SK-MEL-5 (cell line): ENCODE measurements around the gene C2. TPM values are rescaled to one million over a fixed set of nuclear protein-coding genes. Genes with fewer than 3 reads are reported as not detected.

Experiments used
- DNase-seq: peaks from one replicate; pipeline ENCODE4 v3.0.0-alpha.2; 2016; ENCODE audit warnings: low read depth, low spot score
- in situ Hi-C: cut with HindIII; loops from 2 replicates; pipeline ENCODE4 v1.10.0; 2016; ENCODE audit warnings: low sequenced_read_pairs, high pct_unique_total_duplicates, low pct_unique_long_range_greater_than_20kb
- polyA plus RNA-seq, 2 experiments: library from polyadenylated mRNA; depleted of rRNA; stranded (reverse); fragments of >200 nt; gene quantifications; 2 replicates each; pipeline ENCODE4 v1.2.3, GENCODE V29; 2015
- total RNA-seq: library from RNA; depleted of rRNA; stranded (reverse); fragments of >200 nt; shearing (Covaris generic); gene quantifications from 2 replicates; pipeline ENCODE4 v1.2.3, GENCODE V29; 2014; rRNA removed

C2 gene
- 9.4 and 10.1 TPM in 2 replicates for total RNA-seq
- 20.0 and 28.2 TPM in 2 replicates for polyA plus RNA-seq (2015; cell fraction: cytosol; rRNA removed)
- polyA plus RNA-seq (2015; cell fraction: nucleus; rRNA removed) = 5.5 and 10.1 TPM in 2 replicates

DNA sequence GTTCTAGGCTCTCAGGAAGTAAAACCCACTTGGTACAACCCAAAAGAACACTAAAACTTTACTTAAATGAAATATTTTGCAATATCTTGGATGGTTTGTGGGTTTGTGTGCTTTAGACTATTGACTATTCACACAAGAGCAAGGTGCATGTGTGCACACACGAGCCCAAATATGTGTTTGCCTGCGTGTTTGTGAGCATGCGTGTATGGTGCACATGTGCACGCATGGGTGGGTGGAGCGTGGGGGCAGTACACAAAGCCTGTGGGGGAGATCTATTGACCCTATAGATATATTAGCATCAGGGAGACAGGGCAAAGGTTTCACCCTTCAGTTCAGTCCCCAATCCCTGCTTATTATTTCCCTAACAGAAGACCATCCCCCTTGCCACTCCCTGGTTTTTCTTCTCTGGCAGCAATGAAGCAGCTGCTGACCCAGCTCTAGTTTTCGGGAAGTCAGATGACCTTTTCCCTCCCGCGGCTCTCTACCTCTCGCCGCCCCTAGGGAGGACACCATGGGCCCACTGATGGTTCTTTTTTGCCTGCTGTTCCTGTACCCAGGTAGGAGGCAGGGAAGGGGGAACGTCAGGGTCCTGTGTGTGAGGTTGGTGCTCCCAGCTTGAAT, at the start of gene C2:
Gene C2, plus strand, starts transcription at position 476 of the 621 bp plus-strand sequence. Its CDS starts 36 bp downstream, at position 512.
- peak; percentile 24 for DNase-seq
- in situ Hi-C loops = no loop called here

DNA sequence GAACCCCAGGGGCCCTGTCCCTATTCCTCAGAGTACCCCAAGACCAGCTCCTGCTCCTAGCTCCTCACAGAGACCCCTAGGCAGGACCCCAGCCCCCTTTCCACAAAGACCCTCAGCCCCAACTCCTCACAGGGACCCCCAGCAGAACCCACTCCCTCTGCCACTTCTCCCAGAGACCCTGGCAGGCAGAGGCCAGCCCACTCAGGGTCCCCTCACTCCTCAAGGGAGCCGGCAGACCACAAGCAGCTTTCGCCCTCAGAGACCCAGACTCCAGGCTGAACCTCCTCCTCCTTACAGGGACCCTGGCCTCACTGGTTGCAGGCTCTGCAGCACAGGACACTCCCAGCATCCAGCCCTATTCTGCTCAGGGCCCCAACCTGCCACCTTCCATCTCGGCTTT, 49.3 kb upstream of the C2 start:
- no peak for DNase-seq
- in situ Hi-C loops = no loop called here

DNA sequence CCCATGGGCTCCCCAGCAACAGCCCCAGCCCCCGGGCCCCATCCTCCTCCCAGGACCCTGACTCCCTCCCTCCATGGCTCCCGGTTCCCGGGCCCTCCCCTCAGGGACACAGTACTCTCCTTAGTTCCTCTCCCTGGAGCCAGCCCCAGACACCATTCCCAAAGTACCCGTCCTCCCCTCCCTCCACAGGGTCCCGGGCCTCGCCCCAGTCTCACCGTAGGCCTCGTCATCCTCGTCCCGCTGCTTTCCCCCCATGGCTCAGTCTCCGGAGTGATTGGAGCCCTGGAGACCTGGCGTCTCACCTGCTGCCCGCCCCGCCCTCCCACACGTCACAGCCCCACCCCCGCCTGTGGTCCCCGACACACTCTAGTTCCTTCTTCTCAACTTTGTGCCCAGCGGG, 48.8 kb upstream of the C2 start, which contains the start of gene SLC44A4:
Gene SLC44A4, minus strand, starts transcription at position 272 of the 400 bp plus-strand sequence. Its CDS starts 17 bp downstream, at position 255.
- in situ Hi-C loops = no loop called here
- DNase-seq = no peak

DNA sequence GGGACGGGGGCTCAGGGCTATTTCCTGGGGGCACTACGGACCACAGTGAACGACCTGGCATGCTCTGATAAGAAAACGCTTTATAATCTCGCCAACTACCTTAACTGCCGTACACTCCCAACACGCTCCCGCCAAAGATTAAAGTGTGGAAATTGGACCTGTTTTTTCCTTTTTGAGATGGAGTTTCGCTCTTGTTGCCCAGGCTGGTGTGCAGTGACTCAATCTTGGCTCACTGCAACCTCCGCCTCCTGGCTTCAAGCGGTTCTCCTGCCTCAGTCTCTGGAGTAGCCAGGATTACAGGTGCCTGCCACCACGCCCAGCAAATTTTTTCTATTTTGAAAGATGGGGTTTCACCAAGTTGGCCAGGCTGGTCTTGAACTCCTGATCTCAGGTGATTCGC, 48.4 kb upstream of the C2 start:
- in situ Hi-C loops = no loop called here
- DNase-seq = no peak

DNA sequence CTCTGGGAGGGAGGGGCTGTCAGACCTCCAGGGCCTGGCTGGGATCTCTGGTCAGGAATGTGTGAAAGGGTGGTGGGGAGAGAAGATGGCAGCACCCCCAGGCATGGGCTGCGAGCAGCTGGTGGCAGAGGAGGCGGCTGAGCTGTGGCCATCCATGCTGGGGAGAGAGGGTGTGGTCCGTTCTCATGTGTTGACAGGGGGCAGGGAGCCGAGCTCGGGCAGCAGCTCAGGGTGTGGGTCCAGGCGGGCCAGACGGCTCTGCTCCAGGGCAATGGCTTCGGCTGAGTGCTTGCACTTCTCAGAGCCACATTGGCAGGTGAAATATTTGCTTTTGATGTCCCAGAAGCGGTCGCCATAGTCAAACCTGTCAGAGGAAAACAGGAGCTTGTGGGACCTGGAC, 47.6 kb upstream of the C2 start:
- in situ Hi-C loops = no loop called here

DNA sequence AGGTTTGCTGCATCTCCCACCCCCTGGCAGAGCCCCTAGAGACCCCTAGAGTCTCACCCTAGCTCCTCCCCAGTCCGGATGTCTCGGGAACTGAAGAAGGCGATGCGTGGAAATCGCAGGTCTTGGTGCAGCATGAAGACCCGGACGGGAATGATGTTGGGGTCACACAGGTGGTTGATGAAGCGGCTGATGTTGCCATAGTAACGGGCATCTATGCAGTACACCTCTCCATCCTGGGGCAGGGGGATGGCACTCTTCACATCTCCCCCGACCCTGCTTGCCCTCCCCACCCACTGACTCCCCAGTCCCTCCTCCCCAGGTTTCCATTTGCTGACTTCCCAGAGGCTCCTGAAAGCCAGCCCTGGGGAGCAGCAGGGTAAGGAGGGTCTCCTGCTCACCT, 46.9 kb upstream of the C2 start:
- in situ Hi-C loops = no loop called here
- no peak for DNase-seq

More for the DNA sequence above, 47.6 kb upstream of the C2 start:
- no peak for DNase-seq

DNA sequence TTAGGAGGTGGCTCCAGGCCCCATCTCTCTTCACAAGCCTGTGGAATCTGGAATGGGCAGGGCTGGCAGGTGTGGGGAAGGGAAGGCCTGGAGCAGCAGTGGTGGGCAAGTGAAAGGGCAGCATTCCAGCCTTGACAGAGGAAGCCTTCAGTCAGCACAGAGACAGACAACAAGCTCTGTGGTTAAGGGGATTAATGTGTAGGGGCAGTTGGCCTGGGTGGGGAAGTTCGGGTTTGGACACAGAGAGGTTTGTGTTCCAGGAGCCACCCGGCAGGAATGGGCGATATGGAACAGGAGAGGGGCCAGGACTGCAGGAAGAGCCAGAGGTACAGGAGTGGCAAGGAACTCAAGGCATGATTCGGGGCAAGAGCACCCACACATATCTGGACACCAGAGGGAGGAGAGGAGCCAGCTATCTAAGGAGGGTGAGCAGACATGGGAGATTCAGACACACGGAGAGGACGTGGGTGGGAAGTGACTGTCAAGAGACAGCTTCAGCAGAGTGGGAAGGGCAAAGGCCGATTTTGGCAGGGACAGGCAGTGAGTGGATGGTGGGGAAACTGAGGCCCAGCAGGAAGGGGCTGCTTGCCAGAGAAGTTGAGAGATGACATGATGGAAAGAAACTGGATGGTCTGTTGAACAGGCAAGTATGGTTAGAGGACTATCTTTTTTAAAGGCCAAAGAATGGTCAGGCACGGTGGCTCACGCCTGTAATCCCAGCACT, 46.2 kb upstream of the C2 start:
- DNase-seq = no peak
- in situ Hi-C loops = no loop called here

DNA sequence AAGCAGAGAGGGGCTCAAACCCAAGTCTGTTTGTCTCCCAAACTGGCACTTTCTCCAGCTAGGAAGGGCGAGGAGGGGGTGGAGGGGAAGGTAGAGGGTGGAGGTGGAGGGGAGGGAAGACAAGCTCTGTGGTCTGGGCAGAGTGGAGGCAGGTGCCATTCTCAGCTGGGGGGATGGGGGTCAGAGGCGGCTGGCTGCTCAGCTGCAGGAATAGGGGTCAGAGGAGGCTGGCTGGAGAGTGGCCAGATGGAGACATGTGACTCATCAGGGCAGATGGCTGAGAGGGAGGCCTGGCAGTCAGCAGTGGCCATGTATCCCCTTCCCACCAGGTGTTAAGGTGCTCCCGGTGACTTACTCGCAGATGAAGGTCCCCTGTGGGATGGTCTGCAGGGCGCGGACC, 45.2 kb upstream of the C2 start:
- in situ Hi-C loops = no loop called here
- DNase-seq = no peak

DNA sequence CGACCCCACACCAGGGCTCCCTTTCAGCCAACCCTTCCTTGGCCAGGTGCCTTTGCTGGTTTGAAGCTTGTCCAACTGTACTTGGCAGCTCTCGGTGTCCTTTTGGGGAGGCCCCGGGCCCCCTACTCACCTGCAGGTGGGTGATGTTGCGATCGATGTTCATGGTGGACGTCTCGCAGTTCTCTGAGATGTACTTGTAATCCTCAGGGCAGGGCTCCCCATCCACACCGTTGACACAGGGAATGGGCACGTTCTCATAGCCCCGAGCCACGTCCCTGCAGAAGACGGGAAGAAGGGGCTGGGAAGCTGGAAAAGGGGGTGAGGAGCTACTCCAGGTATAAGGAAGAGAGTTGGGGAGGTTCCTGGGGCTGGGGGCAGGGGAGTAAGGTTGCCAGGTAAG, 43.8 kb upstream of the C2 start:
- in situ Hi-C loops = no loop called here

DNA sequence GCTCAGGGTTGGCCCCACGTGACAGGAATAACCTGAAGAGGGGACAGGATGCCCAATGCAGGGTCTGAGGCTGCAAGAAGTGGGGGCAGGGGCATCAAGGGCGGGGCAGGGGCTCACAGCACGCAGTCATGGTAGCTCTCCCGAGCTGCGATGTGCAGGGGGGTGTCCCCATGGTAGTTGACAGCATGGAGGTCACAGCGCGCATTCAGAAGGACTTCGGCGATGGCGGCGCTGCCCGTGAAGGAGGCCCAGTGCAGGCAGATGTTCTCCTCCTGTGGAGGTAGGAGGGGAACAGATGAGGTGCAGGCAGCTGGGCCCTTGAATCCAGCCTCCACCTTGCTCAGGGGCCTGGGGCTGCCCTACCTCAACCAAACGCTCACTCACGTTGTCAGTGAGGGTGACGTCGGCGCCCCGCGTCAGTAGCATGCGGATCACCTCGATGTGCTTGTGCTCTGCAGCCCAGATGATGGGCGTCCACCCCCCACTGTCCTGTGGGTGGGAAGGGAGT, 42.9 kb upstream of the C2 start:
- DNase-seq = no peak
- in situ Hi-C loops = no loop called here

More for the DNA sequence above, 43.8 kb upstream of the C2 start:
- no peak for DNase-seq

DNA sequence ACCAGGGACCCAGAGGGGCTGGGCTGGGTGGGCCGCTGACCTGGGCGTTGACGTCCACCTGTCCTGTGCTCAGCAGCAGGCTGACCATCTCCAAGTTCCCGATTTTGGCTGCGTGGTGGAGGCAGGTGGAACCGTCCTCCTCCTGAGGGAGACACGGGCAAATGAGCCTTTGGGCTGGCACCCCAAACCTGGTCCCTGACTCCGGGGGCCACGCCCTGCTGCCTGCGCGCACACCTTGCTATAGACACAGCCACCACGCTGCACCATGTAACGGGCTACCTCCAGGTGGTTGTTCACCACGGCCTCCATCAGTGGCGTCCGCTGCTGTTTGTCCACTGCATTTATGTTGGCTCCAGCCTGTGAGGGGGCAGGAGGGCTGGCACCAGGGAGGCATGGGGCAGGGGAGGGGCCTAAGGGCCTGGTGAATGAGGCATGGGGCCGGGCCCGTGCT, 41.0 kb upstream of the C2 start:
- in situ Hi-C loops = no loop called here
- DNase-seq = no peak

DNA sequence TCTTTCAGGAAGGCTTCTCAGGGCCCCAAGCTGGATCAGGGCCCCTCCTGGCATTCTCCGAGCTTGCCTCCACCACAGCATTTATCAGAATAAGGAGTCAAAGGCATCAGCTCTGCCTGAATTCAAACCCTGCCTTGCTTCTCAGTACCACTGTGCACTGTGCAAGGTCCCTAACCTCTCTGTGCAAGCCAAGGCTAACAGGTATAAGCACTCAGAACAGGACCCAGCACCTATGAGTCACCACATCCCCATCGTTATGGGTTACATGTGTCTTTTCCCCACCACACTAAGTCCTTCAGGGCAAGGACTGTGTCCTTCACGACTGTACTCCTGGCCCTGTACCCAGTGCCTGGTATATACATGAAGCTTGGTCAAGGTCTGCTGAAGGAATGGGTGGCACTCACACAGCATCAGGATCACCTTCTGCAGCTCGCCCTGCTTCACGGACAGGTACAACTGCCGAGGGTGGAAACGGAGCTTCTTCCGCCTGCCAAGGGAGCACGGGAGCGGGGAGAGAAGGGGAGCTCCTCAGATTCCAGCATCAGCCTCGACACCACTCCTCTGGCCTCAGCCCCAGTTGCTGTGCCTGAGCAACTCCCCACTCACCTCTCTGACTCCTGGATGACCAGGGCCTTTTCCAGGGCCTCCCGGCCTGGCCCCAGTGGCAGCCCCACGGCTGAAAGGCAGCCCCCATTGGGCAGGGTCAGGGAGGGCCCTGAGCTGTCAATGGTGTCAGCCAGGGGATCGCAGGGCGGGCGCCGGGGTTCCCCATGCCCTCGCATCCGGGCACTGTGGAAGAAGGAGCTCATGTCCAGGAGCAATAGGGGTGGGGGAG, 40.1 kb upstream of the C2 start:
- DNase-seq = no peak
- in situ Hi-C loops = no loop called here

DNA sequence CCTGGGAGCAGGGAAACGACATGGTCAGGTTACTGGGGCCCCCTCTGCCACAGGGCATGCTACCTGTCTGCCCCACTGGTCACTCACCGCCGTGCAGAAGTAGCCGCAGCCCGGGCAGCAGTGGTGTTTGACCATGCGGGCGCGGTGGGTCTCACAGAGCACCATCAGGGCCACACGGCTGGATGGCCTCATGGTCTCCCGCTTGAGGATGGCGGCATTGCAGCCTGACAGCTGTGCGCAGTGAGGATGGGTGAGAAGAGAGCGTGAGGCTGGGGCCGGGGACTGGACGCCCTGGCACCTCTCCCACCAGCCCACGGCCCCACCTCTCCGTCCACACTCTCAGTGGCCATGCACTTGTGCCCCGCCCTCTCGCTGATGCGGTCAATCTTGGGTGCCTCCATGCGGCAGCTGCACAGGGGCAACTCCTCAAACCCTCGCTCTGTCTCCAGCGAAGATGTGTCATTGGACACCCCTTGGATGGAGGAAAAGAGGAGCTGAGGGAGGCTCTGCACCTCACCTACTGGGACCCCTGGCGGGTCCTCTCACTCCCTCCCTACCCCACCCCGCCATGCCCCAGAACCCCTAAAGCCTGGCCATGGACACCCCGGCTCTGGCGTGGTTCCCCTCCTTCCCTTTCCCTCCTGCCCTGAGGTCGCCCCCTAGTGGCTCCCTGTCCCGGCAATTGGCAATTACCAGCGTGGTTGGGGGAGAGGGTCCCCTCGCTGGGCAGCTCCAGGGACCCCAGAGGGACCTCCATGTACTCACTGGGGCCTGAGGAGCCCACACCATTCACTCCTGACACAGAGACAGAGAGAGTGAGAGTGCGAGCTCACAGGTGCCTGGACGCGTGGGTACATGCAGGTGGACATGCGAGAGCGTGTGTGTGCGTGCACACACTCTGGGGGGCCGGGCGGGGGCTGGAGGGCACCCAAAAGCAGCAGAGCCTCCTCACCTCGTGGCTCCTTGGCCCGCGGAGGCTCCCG, 39.0 kb upstream of the C2 start:
- peak; percentile 28 for DNase-seq
- in situ Hi-C loops = no loop called here

DNA sequence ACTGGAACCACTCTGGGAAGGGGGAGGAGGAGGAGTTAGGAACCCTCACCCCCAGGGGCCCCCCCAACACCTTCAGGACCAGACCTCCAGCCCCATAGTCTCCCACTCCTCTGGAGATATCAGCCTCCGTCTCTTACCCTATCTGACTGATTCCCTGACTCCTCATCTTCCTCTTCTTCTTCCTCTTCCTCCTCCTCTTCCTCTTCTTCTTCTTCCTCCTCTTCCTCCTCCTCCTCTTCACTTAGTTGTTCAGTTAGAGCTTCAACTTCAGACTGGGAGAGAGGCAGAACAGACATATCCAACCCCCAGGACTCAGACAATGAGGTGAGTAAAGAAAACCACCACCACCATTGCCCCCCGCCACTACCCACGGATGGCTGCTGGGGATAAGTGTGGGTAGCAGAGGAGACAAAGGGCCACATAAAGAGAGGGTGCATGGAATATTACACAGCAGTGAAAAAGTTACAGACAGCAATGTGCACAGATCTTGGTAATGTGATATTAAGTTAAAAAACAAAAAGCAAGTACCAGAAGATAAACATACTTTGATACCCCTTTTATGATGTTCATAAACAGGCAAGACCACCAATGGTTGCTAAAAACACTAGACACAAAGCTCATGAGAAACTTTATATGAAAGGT, 38.1 kb upstream of the C2 start:
- in situ Hi-C loops = no loop called here
- DNase-seq = no peak

DNA sequence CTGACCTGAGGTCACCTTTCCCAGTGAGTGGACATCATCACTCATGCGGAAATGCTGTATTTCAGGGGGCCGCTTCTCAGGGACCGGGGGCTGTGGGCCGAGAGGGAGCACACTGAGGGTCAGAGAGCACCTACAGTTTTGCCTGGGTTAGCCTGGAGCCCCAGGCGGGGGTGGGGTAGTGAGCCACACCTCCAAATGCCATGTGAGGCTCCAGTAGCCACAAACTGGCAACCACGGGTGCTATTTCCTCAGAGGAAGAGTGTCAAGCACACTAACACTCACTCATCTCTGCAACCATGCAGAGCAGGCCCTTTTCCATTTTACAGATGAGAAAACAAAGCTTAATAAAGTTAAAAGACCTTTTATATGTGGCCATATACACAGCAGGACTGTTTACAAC, 34.7 kb upstream of the C2 start:
- in situ Hi-C loops = no loop called here
- DNase-seq = no peak

DNA sequence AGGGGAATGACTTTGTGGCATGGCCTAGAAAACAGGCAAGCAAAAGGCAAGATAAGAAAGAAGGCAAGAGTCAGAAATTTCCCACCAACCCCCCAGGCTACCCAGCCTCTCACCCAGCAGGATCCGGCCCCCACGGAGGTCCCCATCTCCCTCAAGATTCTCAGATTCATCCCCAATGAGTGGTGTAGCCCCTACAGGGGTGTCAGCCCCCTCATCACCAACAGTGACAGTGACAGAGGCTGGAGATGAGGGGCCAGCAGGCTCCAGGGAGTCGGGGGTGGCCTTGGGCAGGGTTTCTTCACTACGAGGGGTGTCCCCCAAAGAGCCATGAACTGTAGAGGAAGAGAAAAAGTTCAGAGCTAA, 31.0 kb upstream of the C2 start:
- in situ Hi-C loops = no loop called here

More for the DNA sequence above, 31.0 kb upstream of the C2 start:
- no peak for DNase-seq
